HepG2 (cell line): ENCODE data around the gene YY2. TPM values are rescaled to one million over a fixed set of nuclear protein-coding genes. Genes with fewer than 3 reads are reported as not detected.

Experiments
- ARNT ChIP-seq: fragments of 450-650 bp; IDR thresholded peaks from 2 replicates; pipeline ENCODE4 v1.6.1; 2017
- ARNT2 ChIP-seq: sonication (generic); formaldehyde crosslinking; IDR thresholded peaks from 2 replicates; pipeline ENCODE4 v1.8.0; 2022; ENCODE audit warnings: mild to moderate bottlenecking, low read depth, missing genetic modification reagents, moderate library complexity
- DPF2 ChIP-seq: sonication (generic); formaldehyde crosslinking; IDR thresholded peaks from 2 replicates; pipeline ENCODE4 v1.4.0; 2020; ENCODE audit warnings: mild to moderate bottlenecking, low read depth, missing genetic modification reagents, borderline replicate concordance
- FOXA1 ChIP-seq, 2 experiments: fragments of 450-650 bp in 1 of 2; sonication (generic) in 1 of 2; formaldehyde crosslinking in 1 of 2; IDR thresholded peaks; 2 replicates each; pipeline versions ENCODE4 v1.4.0 to v1.6.1; 2016 to 2020; ENCODE audit warnings: missing genetic modification reagents in 1 of 2
- GTF2F1 ChIP-seq: fragments of 150-350 bp; IDR thresholded peaks from 2 replicates; pipeline ENCODE4 v1.6.1; 2014; ENCODE audit warnings: low read length
- KAT8 ChIP-seq: IDR thresholded peaks from 2 replicates; pipeline ENCODE4 v1.6.1; 2016; ENCODE audit warnings: missing genetic modification reagents, missing compliant biosample characterization
- MTF1 ChIP-seq: sonication (generic); formaldehyde crosslinking; IDR thresholded peaks from 2 replicates; pipeline ENCODE4 v1.5.0; 2020; ENCODE audit warnings: missing genetic modification reagents
- NFIC ChIP-seq: IDR thresholded peaks from 2 replicates; pipeline ENCODE4 v1.6.1; 2012; ENCODE audit warnings: mild to moderate bottlenecking, low read length, inconsistent platforms
- NRL ChIP-seq: sonication (generic); formaldehyde crosslinking; IDR thresholded peaks from 2 replicates; pipeline ENCODE4 v1.5.0; 2020; ENCODE audit warnings: missing genetic modification reagents, mild to moderate bottlenecking, moderate library complexity, borderline replicate concordance
- PITX1 ChIP-seq: sonication (generic); formaldehyde crosslinking; IDR thresholded peaks from 2 replicates; pipeline ENCODE4 v1.5.1; 2020; ENCODE audit warnings: mild to moderate bottlenecking, missing genetic modification reagents
- SP5 ChIP-seq: IDR thresholded peaks from 2 replicates; pipeline ENCODE4 v1.6.1; 2016; ENCODE audit warnings: low read depth, borderline replicate concordance
- TARDBP ChIP-seq: sonication (generic); formaldehyde crosslinking; IDR thresholded peaks from 2 replicates; pipeline ENCODE4 v1.8.0; 2022; ENCODE audit warnings: mild to moderate bottlenecking, missing genetic modification reagents
- WIZ ChIP-seq: sonication (generic); formaldehyde crosslinking; IDR thresholded peaks from 2 replicates; pipeline ENCODE4 v1.5.1; 2020; ENCODE audit warnings: mild to moderate bottlenecking, missing genetic modification reagents
- ZBTB7A ChIP-seq: sonication (generic); formaldehyde crosslinking; IDR thresholded peaks from 2 replicates; pipeline ENCODE4 v1.8.0; 2022; ENCODE audit warnings: mild to moderate bottlenecking, missing genetic modification reagents
- ZNF24 ChIP-seq: fragments of 450-650 bp; IDR thresholded peaks from 2 replicates; pipeline ENCODE4 v1.6.1; 2017; ENCODE audit warnings: antibody characterized with exemption, mild to moderate bottlenecking
- ZNF558 ChIP-seq: sonication (generic); formaldehyde crosslinking; IDR thresholded peaks from 2 replicates; pipeline ENCODE4 v1.9.0; 2022; ENCODE audit warnings: mild to moderate bottlenecking, missing genetic modification reagents, borderline replicate concordance
- polyA plus RNA-seq, 8 experiments: library from polyadenylated mRNA; depleted of rRNA in 3 of 8; stranded (reverse) in 7 of 8; unstranded in 1 of 8; fragments of >200 nt; fragmentation: Illumina TruSeq in 4 of 8; extraction: Trizol in 4 of 8; gene quantifications; 2 replicates each; pipeline versions ENCODE4 v1.2.1 to v1.2.3, GENCODE V29; 2011 to 2016; ENCODE audit warnings: low read depth in 4 of 8, missing spikeins in 1 of 8, mixed read lengths in 1 of 8; ENCODE audit not compliant: insufficient read depth in 1 of 8
- total RNA-seq, 5 experiments: library from RNA; depleted of rRNA; stranded (reverse); fragments of >200 nt; fragmentation: Illumina TruSeq; extraction: Trizol; gene quantifications; 2 replicates each; pipeline ENCODE4 v1.2.3, GENCODE V29; 2016; ENCODE audit warnings: low read depth in 1 of 5
- TF ChIP-seq, protein P1 (sequence below): sonication (generic); formaldehyde crosslinking; IDR thresholded peaks from 2 replicates; pipeline ENCODE4 v1.5.0; 2020; ENCODE audit warnings: missing genetic modification reagents
- TF ChIP-seq, protein P2 (sequence below): sonication (generic); formaldehyde crosslinking; IDR thresholded peaks from 2 replicates; pipeline ENCODE4 v1.4.0; 2020; ENCODE audit warnings: missing genetic modification reagents
- TF ChIP-seq, protein P3 (sequence below): sonication (generic); formaldehyde crosslinking; IDR thresholded peaks from 2 replicates; pipeline ENCODE4 v1.4.0; 2020; ENCODE audit warnings: mild to moderate bottlenecking, missing genetic modification reagents, borderline replicate concordance
- TF ChIP-seq, protein P4 (sequence below): sonication (generic); formaldehyde crosslinking; IDR thresholded peaks from 2 replicates; pipeline ENCODE4 v1.4.0; 2020; ENCODE audit warnings: missing genetic modification reagents, mild to moderate bottlenecking, borderline replicate concordance

The YY2 gene
- total and polyA plus RNA-seq, 2 of the 13 experiments (the other 11 are each of a cell fraction or from before 2014, with no cell fraction given) = 0.34 to 0.44 TPM

DNA sequence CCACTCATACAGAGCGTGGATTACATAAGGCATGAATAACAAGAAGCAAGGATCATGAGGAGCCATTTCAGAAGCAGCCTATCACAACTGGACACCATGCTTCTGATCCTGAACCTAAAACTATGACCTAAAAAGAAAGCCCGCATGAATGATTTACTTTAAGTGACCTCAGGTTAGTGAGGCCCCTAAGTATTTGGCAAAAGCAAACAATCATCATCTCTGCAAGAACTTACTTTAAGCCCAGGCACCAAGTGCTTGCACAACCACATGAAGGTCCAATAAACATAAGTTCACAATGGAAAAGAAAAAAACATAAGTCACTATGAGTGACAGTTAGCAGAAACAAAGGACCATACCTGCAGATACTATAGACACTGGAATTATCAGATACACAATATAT, 24.3 kb upstream of the YY2 start (continued):
- TF ChIP-seq, protein P1, sequence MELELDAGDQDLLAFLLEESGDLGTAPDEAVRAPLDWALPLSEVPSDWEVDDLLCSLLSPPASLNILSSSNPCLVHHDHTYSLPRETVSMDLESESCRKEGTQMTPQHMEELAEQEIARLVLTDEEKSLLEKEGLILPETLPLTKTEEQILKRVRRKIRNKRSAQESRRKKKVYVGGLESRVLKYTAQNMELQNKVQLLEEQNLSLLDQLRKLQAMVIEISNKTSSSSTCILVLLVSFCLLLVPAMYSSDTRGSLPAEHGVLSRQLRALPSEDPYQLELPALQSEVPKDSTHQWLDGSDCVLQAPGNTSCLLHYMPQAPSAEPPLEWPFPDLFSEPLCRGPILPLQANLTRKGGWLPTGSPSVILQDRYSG = no peak
- TF ChIP-seq, protein P2, sequence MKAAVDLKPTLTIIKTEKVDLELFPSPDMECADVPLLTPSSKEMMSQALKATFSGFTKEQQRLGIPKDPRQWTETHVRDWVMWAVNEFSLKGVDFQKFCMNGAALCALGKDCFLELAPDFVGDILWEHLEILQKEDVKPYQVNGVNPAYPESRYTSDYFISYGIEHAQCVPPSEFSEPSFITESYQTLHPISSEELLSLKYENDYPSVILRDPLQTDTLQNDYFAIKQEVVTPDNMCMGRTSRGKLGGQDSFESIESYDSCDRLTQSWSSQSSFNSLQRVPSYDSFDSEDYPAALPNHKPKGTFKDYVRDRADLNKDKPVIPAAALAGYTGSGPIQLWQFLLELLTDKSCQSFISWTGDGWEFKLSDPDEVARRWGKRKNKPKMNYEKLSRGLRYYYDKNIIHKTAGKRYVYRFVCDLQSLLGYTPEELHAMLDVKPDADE (CRISPR knock-in tag) = no peak
- no peak for TF ChIP-seq MTF1
- TF ChIP-seq ZNF558 (CRISPR knock-in tag) = no peak
- no peak for TF ChIP-seq DPF2 (CRISPR knock-in tag)
- peak; percentile 75 for TF ChIP-seq PITX1 (CRISPR knock-in tag)
- 0 out of 2 replicates have a peak, but pooled peaks have one; percentile 27 for TF ChIP-seq WIZ
- TF ChIP-seq GTF2F1 = no peak
- TF ChIP-seq KAT8 = peak; percentile 46; the same call in 1 of the 2 replicates
- no peak for TF ChIP-seq ZBTB7A (CRISPR knock-in tag)
- TF ChIP-seq ARNT2 = no peak
- TF ChIP-seq ZNF24 = no peak
- 0 out of 2 replicates have a peak, but pooled peaks have one; percentile 33 for TF ChIP-seq NFIC
- TF ChIP-seq, protein P3, sequence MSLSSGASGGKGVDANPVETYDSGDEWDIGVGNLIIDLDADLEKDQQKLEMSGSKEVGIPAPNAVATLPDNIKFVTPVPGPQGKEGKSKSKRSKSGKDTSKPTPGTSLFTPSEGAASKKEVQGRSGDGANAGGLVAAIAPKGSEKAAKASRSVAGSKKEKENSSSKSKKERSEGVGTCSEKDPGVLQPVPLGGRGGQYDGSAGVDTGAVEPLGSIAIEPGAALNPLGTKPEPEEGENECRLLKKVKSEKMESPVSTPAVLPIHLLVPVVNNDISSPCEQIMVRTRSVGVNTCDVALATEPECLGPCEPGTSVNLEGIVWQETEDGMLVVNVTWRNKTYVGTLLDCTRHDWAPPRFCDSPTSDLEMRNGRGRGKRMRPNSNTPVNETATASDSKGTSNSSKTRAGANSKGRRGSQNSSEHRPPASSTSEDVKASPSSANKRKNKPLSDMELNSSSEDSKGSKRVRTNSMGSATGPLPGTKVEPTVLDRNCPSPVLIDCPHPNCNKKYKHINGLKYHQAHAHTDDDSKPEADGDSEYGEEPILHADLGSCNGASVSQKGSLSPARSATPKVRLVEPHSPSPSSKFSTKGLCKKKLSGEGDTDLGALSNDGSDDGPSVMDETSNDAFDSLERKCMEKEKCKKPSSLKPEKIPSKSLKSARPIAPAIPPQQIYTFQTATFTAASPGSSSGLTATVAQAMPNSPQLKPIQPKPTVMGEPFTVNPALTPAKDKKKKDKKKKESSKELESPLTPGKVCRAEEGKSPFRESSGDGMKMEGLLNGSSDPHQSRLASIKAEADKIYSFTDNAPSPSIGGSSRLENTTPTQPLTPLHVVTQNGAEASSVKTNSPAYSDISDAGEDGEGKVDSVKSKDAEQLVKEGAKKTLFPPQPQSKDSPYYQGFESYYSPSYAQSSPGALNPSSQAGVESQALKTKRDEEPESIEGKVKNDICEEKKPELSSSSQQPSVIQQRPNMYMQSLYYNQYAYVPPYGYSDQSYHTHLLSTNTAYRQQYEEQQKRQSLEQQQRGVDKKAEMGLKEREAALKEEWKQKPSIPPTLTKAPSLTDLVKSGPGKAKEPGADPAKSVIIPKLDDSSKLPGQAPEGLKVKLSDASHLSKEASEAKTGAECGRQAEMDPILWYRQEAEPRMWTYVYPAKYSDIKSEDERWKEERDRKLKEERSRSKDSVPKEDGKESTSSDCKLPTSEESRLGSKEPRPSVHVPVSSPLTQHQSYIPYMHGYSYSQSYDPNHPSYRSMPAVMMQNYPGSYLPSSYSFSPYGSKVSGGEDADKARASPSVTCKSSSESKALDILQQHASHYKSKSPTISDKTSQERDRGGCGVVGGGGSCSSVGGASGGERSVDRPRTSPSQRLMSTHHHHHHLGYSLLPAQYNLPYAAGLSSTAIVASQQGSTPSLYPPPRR (CRISPR knock-in tag) = peak; percentile 82
- 0 out of 2 replicates have a peak, but pooled peaks have one; percentile 24 for TF ChIP-seq TARDBP (CRISPR knock-in tag)
- TF ChIP-seq ARNT = no peak
- TF ChIP-seq SP5 (CRISPR knock-in tag) = no peak
- TF ChIP-seq FOXA1 (IDR thresholded peaks at IDR 0.05) = no peak
- TF ChIP-seq FOXA1 (CRISPR knock-in tag; IDR thresholded peaks at IDR 0.05) = peak; percentile 46; the same call in 1 of the 2 replicates
- TF ChIP-seq NRL (CRISPR knock-in tag) = no peak
- TF ChIP-seq, protein P4, sequence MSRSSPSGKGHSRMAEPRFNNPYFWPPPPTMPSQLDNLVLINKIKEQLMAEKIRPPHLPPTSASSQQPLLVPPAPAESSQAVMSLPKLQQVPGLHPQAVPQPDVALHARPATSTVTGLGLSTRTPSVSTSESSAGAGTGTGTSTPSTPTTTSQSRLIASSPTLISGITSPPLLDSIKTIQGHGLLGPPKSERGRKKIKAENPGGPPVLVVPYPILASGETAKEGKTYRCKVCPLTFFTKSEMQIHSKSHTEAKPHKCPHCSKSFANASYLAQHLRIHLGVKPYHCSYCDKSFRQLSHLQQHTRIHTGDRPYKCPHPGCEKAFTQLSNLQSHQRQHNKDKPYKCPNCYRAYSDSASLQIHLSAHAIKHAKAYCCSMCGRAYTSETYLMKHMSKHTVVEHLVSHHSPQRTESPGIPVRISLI (CRISPR knock-in tag) = peak; percentile 87; the same call in 1 of the 2 replicates
